OCI-LY1 (cell line): ENCODE results near the gene ASF1A.

Source experiments
- EZH2 ChIP-seq: fragments of 200-600 bp; sonication (generic), shearing (Covaris generic); IDR thresholded peaks from 2 replicates; pipeline ENCODE4 v1.8.0; 2017; ENCODE audit warnings: borderline replicate concordance, mixed run types, mild to moderate bottlenecking, antibody characterized with exemption, low read length, moderate library complexity, mixed read lengths
- TF ChIP-seq, protein P1 (sequence below): fragments of 200-600 bp; sonication (generic), shearing (Covaris generic); IDR thresholded peaks from 2 replicates; pipeline ENCODE4 v1.5.1; 2017; ENCODE audit warnings: mild to moderate bottlenecking, antibody characterized with exemption, low read length, moderate library complexity, mixed read lengths

DNA sequence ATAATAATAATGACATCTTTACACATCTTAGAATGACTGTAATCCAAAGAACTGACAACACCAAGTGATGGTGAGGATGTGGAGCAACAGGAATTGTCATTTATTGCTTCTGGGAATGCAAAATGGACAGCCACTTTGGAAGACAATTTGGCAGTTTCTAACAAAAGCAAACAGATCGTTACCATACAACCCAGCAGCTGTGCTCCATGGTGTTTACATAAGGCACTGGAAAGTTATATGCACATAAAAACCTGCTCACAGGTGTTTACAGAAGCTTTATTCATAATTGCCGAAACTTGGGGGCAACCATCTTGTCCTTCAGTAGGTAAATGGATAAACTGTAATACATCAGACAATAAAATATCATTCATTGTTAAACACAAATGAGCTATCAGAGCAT lies 18.3 kb upstream of the ASF1A start:
- TF ChIP-seq, protein P1, sequence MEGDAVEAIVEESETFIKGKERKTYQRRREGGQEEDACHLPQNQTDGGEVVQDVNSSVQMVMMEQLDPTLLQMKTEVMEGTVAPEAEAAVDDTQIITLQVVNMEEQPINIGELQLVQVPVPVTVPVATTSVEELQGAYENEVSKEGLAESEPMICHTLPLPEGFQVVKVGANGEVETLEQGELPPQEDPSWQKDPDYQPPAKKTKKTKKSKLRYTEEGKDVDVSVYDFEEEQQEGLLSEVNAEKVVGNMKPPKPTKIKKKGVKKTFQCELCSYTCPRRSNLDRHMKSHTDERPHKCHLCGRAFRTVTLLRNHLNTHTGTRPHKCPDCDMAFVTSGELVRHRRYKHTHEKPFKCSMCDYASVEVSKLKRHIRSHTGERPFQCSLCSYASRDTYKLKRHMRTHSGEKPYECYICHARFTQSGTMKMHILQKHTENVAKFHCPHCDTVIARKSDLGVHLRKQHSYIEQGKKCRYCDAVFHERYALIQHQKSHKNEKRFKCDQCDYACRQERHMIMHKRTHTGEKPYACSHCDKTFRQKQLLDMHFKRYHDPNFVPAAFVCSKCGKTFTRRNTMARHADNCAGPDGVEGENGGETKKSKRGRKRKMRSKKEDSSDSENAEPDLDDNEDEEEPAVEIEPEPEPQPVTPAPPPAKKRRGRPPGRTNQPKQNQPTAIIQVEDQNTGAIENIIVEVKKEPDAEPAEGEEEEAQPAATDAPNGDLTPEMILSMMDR: no peak
- no peak for TF ChIP-seq EZH2
